Natural killer cell (primary cell): ENCODE measurements around the gene PEPD. TPM values are rescaled to one million over a fixed set of nuclear protein-coding genes. Genes with fewer than 3 reads are reported as not detected.

Experiments
- ATAC-seq, 3 donors: fragments of 150-1000 bp in 2 of 3; fragments of 200-7000 bp in 1 of 3; cut with Tn5 transposase; 1 replicate in 1 of 3; 2 replicates in 2 of 3; pipeline ENCODE4 v1.10.0; 2021; ENCODE audit warnings: mild to moderate bottlenecking in 2 of 3, moderate library complexity in 2 of 3
- DNase-seq, 2 donors: peaks; one replicate each; pipeline versions ENCODE4 v3.0.0 to v3.0.0-alpha.2; 2013 to 2021; ENCODE audit warnings: mixed read lengths in 1 of 2
- H3K27ac ChIP-seq: one replicate; pipeline ENCODE4 v1.5.1; 2013; ENCODE audit warnings: mild to moderate bottlenecking, low read length
- H3K27me3 ChIP-seq: one replicate; pipeline ENCODE4 v1.6.1; 2013; ENCODE audit warnings: low read length; ENCODE audit not compliant: control insufficient read depth, insufficient read depth
- H3K36me3 ChIP-seq: one replicate; pipeline ENCODE4 v1.6.1; 2013; ENCODE audit warnings: low read length; ENCODE audit not compliant: control insufficient read depth, insufficient read depth
- H3K4me1 ChIP-seq: one replicate; pipeline ENCODE4 v1.6.1; 2013; ENCODE audit warnings: low read length; ENCODE audit not compliant: control insufficient read depth, insufficient read depth
- H3K4me3 ChIP-seq: one replicate; pipeline ENCODE4 v1.5.1; 2013; ENCODE audit warnings: low read length
- H3K9me3 ChIP-seq: one replicate; pipeline ENCODE4 v1.6.1; 2013; ENCODE audit warnings: low read length; ENCODE audit not compliant: control insufficient read depth, insufficient read depth
- H3K27ac Mint-ChIP-seq, 2 donors: one replicate each; pipeline ENCODE4 v1.8.0; 2022; ENCODE audit warnings: mild to moderate bottlenecking in 2 of 2, mixed read lengths in 2 of 2, moderate library complexity in 1 of 2
- H3K27me3 Mint-ChIP-seq, 2 donors: one replicate each; pipeline ENCODE4 v1.8.0; 2022; ENCODE audit warnings: low read depth in 2 of 2, mixed read lengths in 2 of 2
- H3K36me3 Mint-ChIP-seq: one replicate; pipeline ENCODE4 v1.8.0; 2022; ENCODE audit warnings: mixed read lengths
- H3K4me1 Mint-ChIP-seq, 2 donors: one replicate each; pipeline ENCODE4 v1.8.0; 2022; ENCODE audit warnings: mixed read lengths in 2 of 2
- H3K4me3 Mint-ChIP-seq: one replicate; pipeline ENCODE4 v1.8.0; 2022; ENCODE audit warnings: mild to moderate bottlenecking, moderate library complexity, mixed read lengths
- H3K9me3 Mint-ChIP-seq, 2 donors: one replicate each; pipeline ENCODE4 v1.8.0; 2022; ENCODE audit warnings: mixed read lengths in 2 of 2
- CTCF ChIP-seq: fragments of 200-600 bp; IDR thresholded peaks from one replicate; pipeline ENCODE4 v1.8.0; 2022; ENCODE audit warnings: antibody characterized with exemption
- WGBS: methylation state at CpG from one replicate; pipeline ENCODE4 v1.1.7; 2013; ENCODE audit warnings: missing lambda C conversion rate; ENCODE audit not compliant: insufficient coverage; 5-methylcytosine and 5-hydroxymethylcytosine counted together
- intact Hi-C: fragments of 100-400 bp; cut with micrococcal nuclease; formaldehyde crosslinking; loops from one replicate; pipeline ENCODE4 v1.14.2; 2022
- total RNA-seq, 4 donors: library from RNA; stranded (reverse); fragments of 120-200 nt in 1 of 4; gene quantifications; one replicate each; pipeline versions ENCODE4 v1.2.3 to v1.2.4, GENCODE V29; 2013 to 2022

The PEPD gene
- total RNA-seq, 3 donors from 2014 or later (not counting 1 experiment from before 2014, with no cell fraction given): 33.9 to 42.2 (median 40.9) TPM

GRCh38 chr19:33413426-33413725 is 108.2 kb downstream of the PEPD start:
- no peaks in the 10 kb centered on the region for H3K36me3 Mint-ChIP-seq
- no peaks in the 10 kb centered on the region for H3K9me3 ChIP-seq
- TF ChIP-seq CTCF: no peak
- H3K4me1 ChIP-seq: peaks cover 6% of the 10 kb centered on the region
- H3K4me3 ChIP-seq: no peak overlapping the region
- H3K4me3 Mint-ChIP-seq: no peak overlapping the region
- H3K27ac Mint-ChIP-seq: no peak overlapping the region
- H3K36me3 ChIP-seq: no peaks in the 10 kb centered on the region
- no peaks in the 10 kb centered on the region for H3K27me3 Mint-ChIP-seq
- WGBS: 97% methylated on average over 9 of the region's 13 CpGs
- no peaks in the 10 kb centered on the region for H3K27me3 ChIP-seq
- H3K4me1 Mint-ChIP-seq: peaks cover 7 to 8% of the 10 kb centered on the region in 2 donors
- no peak for DNase-seq
- intact Hi-C loops: no loop called here
- H3K9me3 Mint-ChIP-seq: no peaks in the 10 kb centered on the region
- H3K27ac ChIP-seq: no peak overlapping the region
- no peak for ATAC-seq

- ATAC-seq: no peak
- H3K9me3 ChIP-seq: no peaks in the 10 kb centered on the region
- no peaks in the 10 kb centered on the region for H3K36me3 ChIP-seq
- no peaks in the 10 kb centered on the region for H3K9me3 Mint-ChIP-seq
- no peaks in the 10 kb centered on the region for H3K27me3 ChIP-seq
- no peak for TF ChIP-seq CTCF
- no peak overlapping the region for H3K4me3 ChIP-seq
- H3K27ac Mint-ChIP-seq: no peak overlapping the region
- intact Hi-C loops: no loop called here
- H3K27ac ChIP-seq: no peak overlapping the region
- WGBS: 90% methylated on average over 18 of the region's 18 CpGs
- no peaks in the 10 kb centered on the region for H3K36me3 Mint-ChIP-seq
- H3K4me3 Mint-ChIP-seq: no peak overlapping the region
- DNase-seq: no peak
- no peaks in the 10 kb centered on the region for H3K27me3 Mint-ChIP-seq
- peaks cover 6% of the 10 kb centered on the region for H3K4me1 ChIP-seq
- H3K4me1 Mint-ChIP-seq: peaks cover 7 to 8% of the 10 kb centered on the region in 2 donors
Observed at GRCh38 chr19:33412601-33413425, 108.8 kb downstream of the PEPD start.

GRCh38 chr19:33411621-33412180 is 109.9 kb downstream of the PEPD start:
- TF ChIP-seq CTCF: no peak
- DNase-seq (no peak), ATAC-seq (no peak)
- no peaks in the 10 kb centered on the region for H3K27me3 Mint-ChIP-seq
- H3K4me3 Mint-ChIP-seq: no peak overlapping the region
- WGBS: 93% methylated on average over 20 of the region's 20 CpGs
- Histone ChIP-seq H3K27ac (no peak overlapping the region), H3K27me3 (no peaks in the 10 kb centered on the region), H3K9me3 (no peaks in the 10 kb centered on the region), H3K4me3 (no peak overlapping the region), H3K36me3 (no peaks in the 10 kb centered on the region), H3K4me1 (peaks cover 6% of the 10 kb centered on the region)
- intact Hi-C loops: no loop called here
- H3K4me1 Mint-ChIP-seq: peaks cover 5 to 6% of the 10 kb centered on the region in 2 donors
- no peaks in the 10 kb centered on the region for H3K9me3 Mint-ChIP-seq
- no peak overlapping the region for H3K27ac Mint-ChIP-seq
- no peaks in the 10 kb centered on the region for H3K36me3 Mint-ChIP-seq
